ENCODE results near the gene P4HA2. TPM values are rescaled to one million over a fixed set of nuclear protein-coding genes. Genes with fewer than 3 reads are reported as not detected.

The P4HA2 gene
- polyA plus RNA-seq, 1 experiment, result 435 TPM

DNA sequence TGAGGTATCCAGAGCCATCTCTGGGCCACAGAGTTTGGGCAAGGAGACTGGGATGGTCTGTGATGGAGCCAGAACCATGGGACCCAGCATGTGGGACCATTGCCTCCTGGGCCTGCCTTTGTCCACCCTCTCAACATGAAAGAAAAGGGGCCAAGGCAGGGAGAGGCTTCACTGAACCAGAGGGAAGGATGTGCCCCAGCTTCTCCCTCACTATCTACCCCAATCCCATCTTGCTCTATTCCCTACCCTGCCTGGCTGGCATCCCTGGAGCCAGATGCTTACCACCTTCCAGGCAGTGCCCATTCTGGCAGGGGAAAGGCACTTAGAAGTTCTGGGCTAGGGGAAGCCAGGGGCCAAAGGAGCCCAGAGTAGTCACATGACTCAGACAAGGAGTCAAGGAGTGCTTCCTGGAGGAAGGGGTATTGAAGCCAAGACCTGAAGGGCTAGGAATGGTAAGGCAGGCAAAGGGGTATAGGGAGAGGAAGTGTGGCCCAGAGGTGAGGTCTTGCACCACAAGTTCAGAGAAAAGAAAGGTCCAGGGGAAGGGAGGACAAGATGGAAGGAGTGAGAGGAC is 39.6 kb upstream of the P4HA2 start:
- no peak for DNase-seq (ENCODE audit: low read depth)
- TF ChIP-seq, protein P1, sequence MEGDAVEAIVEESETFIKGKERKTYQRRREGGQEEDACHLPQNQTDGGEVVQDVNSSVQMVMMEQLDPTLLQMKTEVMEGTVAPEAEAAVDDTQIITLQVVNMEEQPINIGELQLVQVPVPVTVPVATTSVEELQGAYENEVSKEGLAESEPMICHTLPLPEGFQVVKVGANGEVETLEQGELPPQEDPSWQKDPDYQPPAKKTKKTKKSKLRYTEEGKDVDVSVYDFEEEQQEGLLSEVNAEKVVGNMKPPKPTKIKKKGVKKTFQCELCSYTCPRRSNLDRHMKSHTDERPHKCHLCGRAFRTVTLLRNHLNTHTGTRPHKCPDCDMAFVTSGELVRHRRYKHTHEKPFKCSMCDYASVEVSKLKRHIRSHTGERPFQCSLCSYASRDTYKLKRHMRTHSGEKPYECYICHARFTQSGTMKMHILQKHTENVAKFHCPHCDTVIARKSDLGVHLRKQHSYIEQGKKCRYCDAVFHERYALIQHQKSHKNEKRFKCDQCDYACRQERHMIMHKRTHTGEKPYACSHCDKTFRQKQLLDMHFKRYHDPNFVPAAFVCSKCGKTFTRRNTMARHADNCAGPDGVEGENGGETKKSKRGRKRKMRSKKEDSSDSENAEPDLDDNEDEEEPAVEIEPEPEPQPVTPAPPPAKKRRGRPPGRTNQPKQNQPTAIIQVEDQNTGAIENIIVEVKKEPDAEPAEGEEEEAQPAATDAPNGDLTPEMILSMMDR (IDR thresholded peaks at IDR 0.05; ENCODE audit: insufficient read depth, low read depth, low read length), result no peak
- CTCF ChIA-PET, result no interaction called here
- POLR2A ChIA-PET, result no interaction called here
- H3K4me3 ChIP-seq (ENCODE audit: low read depth, low read length), result no peak overlapping the region
- H3K27me3 ChIP-seq (ENCODE audit: control insufficient read depth, insufficient read depth, low read length), result no peaks in the 10 kb centered on the region
- peaks cover 18% of the 10 kb centered on the region for H3K36me3 ChIP-seq (ENCODE audit: control insufficient read depth, insufficient read depth, low read length)

DNA sequence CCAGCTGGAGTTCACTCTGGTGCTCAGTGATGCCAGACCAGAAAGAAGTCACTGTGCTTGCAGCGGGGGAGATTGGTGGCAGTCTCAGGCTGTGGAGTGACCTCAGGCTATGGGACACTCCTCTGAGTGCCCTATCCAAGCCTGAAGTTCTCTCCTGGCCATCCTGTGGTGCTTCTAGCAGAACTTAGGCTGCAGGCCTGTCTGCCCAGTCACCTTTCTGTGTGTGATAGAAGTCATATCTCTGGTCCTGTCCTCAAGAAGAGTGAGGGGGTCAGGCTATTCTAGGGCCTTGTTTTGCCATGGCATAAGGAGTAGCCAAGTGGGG is 39.1 kb upstream of the P4HA2 start:
- no peak for DNase-seq (ENCODE audit: low read depth)
- ChIA-PET CTCF (interaction anchor here (5.7 kb wide), 1 partner anchor 29 kb away, joined by 42 read pairs; no protein-coding TSS in a partner anchor), POLR2A (no interaction called here)
- Histone ChIP-seq H3K4me3 (ENCODE audit: low read depth, low read length) (no peak overlapping the region), H3K27me3 (ENCODE audit: control insufficient read depth, insufficient read depth, low read length) (no peaks in the 10 kb centered on the region), H3K36me3 (ENCODE audit: control insufficient read depth, insufficient read depth, low read length) (peaks cover 15% of the 10 kb centered on the region)
- TF ChIP-seq, protein P1 (IDR thresholded peaks at IDR 0.05; ENCODE audit: insufficient read depth, low read depth, low read length), result no peak

DNA sequence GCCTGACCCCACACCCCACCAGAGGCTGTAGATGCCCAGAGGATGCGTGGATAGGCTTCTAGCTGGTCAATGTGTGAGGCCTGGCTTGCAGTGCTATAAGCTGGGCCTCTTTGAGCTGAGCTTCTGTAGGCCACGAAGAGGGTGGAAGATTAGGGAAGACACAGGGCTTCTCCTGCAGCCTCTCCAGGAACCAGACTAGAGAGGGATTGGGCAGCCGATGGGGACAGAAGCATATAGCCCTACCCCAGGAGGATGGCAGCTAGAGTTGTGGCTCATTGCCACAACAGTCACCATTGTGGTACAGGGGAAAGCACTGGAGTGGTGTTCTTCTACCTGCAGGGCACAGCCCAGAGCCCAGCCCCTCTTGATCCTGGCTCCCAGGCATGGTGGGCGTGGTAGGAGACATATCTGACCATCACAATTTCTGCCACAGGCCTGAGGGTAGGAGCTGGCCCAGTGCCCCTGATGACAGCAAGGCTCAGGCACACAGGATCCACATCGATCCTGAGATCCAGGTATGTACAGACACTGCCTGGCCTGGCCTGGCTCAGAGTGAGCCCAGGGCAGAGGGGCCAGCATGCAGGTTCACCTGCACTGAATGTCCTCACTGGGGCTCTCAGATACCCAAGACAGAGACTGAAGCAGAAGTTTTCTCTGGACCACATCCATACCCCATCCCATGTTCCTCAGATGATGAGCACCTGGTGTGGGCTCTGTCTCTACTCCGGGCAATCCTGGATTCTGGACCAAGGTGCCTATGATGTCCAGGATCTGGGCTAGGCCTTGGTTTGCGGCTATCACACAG is 38.6 kb upstream of the P4HA2 start:
- Histone ChIP-seq H3K36me3 (ENCODE audit: control insufficient read depth, insufficient read depth, low read length) (peaks cover 13% of the 10 kb centered on the region), H3K4me3 (ENCODE audit: low read depth, low read length) (no peak overlapping the region), H3K27me3 (ENCODE audit: control insufficient read depth, insufficient read depth, low read length) (no peaks in the 10 kb centered on the region)
- TF ChIP-seq, protein P1 (IDR thresholded peaks at IDR 0.05; ENCODE audit: insufficient read depth, low read depth, low read length), result no peak
- POLR2A ChIA-PET, result no interaction called here
- CTCF ChIA-PET, result interaction anchor here (5.7 kb wide), 1 partner anchor 28 kb away, joined by 42 read pairs; no protein-coding TSS in a partner anchor
- DNase-seq (ENCODE audit: low read depth), result no peak

DNA sequence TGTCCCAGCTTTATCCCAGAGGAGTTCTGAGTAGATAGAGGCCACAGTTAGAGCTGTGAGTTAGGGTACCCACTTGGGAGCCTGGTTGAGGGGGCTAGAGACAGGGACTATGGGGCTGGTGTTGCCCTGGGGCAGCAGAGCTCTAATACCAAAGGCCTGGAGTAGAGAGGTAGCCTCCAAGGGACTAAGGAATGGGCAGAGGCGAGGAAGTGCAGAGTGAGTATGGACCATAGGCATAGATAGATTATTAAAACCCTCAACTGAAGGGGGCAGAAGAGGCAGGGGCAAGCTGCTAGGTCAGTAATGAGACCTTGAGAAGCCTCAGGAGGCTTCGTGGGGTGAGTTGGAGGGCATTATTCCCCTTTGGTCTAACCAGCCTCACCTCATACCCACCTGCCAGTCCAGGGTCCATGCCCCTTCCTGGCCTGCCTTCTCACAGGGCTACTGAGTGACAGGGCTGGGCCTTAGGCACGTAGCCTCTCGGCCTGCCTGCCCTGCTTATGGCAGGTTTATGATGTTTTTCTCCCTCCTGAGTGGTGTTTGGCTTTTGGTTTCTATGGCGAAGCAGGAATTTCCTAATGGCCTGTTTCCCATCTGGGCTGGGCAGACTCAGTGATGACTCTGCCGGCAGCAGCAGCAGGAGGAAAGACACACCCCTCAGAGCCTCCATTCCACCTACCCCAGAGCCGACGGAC is 37.8 kb upstream of the P4HA2 start:
- peak; percentile 98 for DNase-seq (ENCODE audit: low read depth)
- Histone ChIP-seq H3K36me3 (ENCODE audit: control insufficient read depth, insufficient read depth, low read length) (peaks cover 7% of the 10 kb centered on the region), H3K27me3 (ENCODE audit: control insufficient read depth, insufficient read depth, low read length) (no peaks in the 10 kb centered on the region), H3K4me3 (ENCODE audit: low read depth, low read length) (no peak overlapping the region)
- TF ChIP-seq, protein P1 (IDR thresholded peaks at IDR 0.05; ENCODE audit: insufficient read depth, low read depth, low read length), result peak; percentile 28; the same call in 1 of the 2 replicates
- POLR2A ChIA-PET, result no interaction called here
- CTCF ChIA-PET, result interaction anchor here (2.1 to 5.7 kb wide), 2 partner anchors 28 to 29 kb away, joined by 8 to 42 read pairs; partner anchors contain the start of gene SLC22A4
